Keratinocyte (primary cell): ENCODE data around the gene RHOT1. TPM values are rescaled to one million over a fixed set of nuclear protein-coding genes. Genes with fewer than 3 reads are reported as not detected.

Experiments used
- DNase-seq: peaks from one replicate; pipeline ENCODE4 v3.0.0-alpha.2; 2011; ENCODE audit warnings: low read depth, missing footprints, low spot score
- FAIRE-seq: peaks from 2 replicates; lab custom pipeline; 2011; peaks lifted over from hg19 to GRCh38; lab: Jason Lieb, UNC
- H2AFZ ChIP-seq: 2 replicates; pipeline ENCODE4 v1.6.0; 2012; ENCODE audit warnings: low read length, control low read depth, inconsistent platforms; ENCODE audit not compliant: control insufficient read depth
- H3K27ac ChIP-seq: 2 replicates; pipeline ENCODE4 v1.5.1; 2011; ENCODE audit warnings: low read length; ENCODE audit not compliant: control insufficient read depth, insufficient read depth
- H3K27me3 ChIP-seq: 3 replicates; pipeline ENCODE4 v1.6.0; 2011; ENCODE audit warnings: low read length; ENCODE audit not compliant: control insufficient read depth, insufficient read depth; ENCODE audit errors: extremely low read depth
- H3K36me3 ChIP-seq, 2 experiments: 2 replicates in 1 of 2; 3 replicates in 1 of 2; pipeline ENCODE4 v1.5.1; 2011; ENCODE audit warnings: low read length in 2 of 2, mild to moderate bottlenecking in 1 of 2; ENCODE audit not compliant: control insufficient read depth in 2 of 2, insufficient read depth in 2 of 2; ENCODE audit errors: extremely low read depth in 1 of 2
- H3K4me1 ChIP-seq: 3 replicates; pipeline ENCODE4 v1.5.1; 2011; ENCODE audit warnings: low read length; ENCODE audit not compliant: control insufficient read depth, insufficient read depth; ENCODE audit errors: extremely low read depth
- H3K4me2 ChIP-seq: 3 replicates; pipeline ENCODE4 v1.6.0; 2011; ENCODE audit warnings: low read depth, low read length; ENCODE audit not compliant: control insufficient read depth, insufficient read depth; ENCODE audit errors: extremely low read depth
- H3K4me3 ChIP-seq, 3 experiments: fragments of 200-600 bp in 1 of 3; sonication (generic) in 1 of 3; 2 replicates in 2 of 3; 3 replicates in 1 of 3; pipeline ENCODE4 v1.5.1; 2011 to 2016; ENCODE audit warnings: low read length in 3 of 3, mild to moderate bottlenecking in 3 of 3, control low read depth in 2 of 3, inconsistent platforms in 1 of 3, low read depth in 1 of 3, mixed read lengths in 1 of 3, mixed run types in 1 of 3, moderate library complexity in 1 of 3; ENCODE audit not compliant: control insufficient read depth in 2 of 3, insufficient read depth in 2 of 3; ENCODE audit errors: extremely low read depth in 1 of 3
- H3K79me2 ChIP-seq: 2 replicates; pipeline ENCODE4 v1.6.0; 2012; ENCODE audit warnings: low read length; ENCODE audit not compliant: control insufficient read depth, insufficient read depth
- H3K9ac ChIP-seq: 3 replicates; pipeline ENCODE4 v1.6.0; 2011; ENCODE audit warnings: low read length; ENCODE audit not compliant: control insufficient read depth, insufficient read depth; ENCODE audit errors: extremely low read depth
- H3K9me1 ChIP-seq: 3 replicates; pipeline ENCODE4 v1.6.0; 2011; ENCODE audit warnings: low read length; ENCODE audit not compliant: control insufficient read depth, insufficient read depth; ENCODE audit errors: extremely low read depth
- H3K9me3 ChIP-seq: 2 replicates; pipeline ENCODE4 v1.5.1; 2012; ENCODE audit warnings: low read depth, low read length; ENCODE audit not compliant: control insufficient read depth
- H4K20me1 ChIP-seq: 3 replicates; pipeline ENCODE4 v1.6.0; 2011; ENCODE audit warnings: low read length; ENCODE audit not compliant: control insufficient read depth, insufficient read depth; ENCODE audit errors: extremely low read depth
- EZH2 ChIP-seq: IDR thresholded peaks from one replicate; pipeline ENCODE4 v1.6.1; 2012; ENCODE audit warnings: inconsistent platforms, mild to moderate bottlenecking, low read length, moderate library complexity
- dilution Hi-C: fragments of 300-500 bp; cut with MboI; formaldehyde crosslinking; loops from one replicate; pipeline ENCODE4 v1.7.0; 2020; ENCODE audit warnings: low sequenced_read_pairs; ENCODE audit not compliant: extremely low pct_ligation_motif_present
- polyA plus RNA-seq, 5 experiments: library from polyadenylated mRNA; depleted of rRNA in 3 of 5; stranded (reverse) in 3 of 5; stranded (forward) in 1 of 5; unstranded in 1 of 5; fragments of >200 nt; gene quantifications; 1 replicate in 1 of 5; 2 replicates in 3 of 5; 3 replicates in 1 of 5; pipeline versions ENCODE4 v1.2.1 to v1.2.3, GENCODE V29; 2011 to 2012; ENCODE audit warnings: missing spikeins in 2 of 5, low read depth in 1 of 5, low replicate concordance in 1 of 5
- TF ChIP-seq, protein P1 (sequence below), 3 experiments: IDR thresholded peaks in 1 of 3; conservative IDR thresholded peaks in 1 of 3; optimal IDR thresholded peaks in 1 of 3; 2 replicates in 2 of 3; 3 replicates in 1 of 3; pipeline versions ENCODE3 to v1.5.1; 2011; ENCODE audit warnings: low read length in 3 of 3, mild to moderate bottlenecking in 3 of 3, moderate library complexity in 2 of 3, control low read depth in 1 of 3, inconsistent platforms in 1 of 3; ENCODE audit not compliant: insufficient read depth in 2 of 3; ENCODE audit errors: extremely low read depth in 1 of 3

Gene RHOT1
- polyA plus RNA-seq, 1 donor (not counting 4 experiments of a cell fraction or from before 2014, with no cell fraction given), result 50.4 TPM

- H3K9me1 ChIP-seq, result no peaks in the 10 kb centered on the region
- no peak for FAIRE-seq
- TF ChIP-seq, protein P1, sequence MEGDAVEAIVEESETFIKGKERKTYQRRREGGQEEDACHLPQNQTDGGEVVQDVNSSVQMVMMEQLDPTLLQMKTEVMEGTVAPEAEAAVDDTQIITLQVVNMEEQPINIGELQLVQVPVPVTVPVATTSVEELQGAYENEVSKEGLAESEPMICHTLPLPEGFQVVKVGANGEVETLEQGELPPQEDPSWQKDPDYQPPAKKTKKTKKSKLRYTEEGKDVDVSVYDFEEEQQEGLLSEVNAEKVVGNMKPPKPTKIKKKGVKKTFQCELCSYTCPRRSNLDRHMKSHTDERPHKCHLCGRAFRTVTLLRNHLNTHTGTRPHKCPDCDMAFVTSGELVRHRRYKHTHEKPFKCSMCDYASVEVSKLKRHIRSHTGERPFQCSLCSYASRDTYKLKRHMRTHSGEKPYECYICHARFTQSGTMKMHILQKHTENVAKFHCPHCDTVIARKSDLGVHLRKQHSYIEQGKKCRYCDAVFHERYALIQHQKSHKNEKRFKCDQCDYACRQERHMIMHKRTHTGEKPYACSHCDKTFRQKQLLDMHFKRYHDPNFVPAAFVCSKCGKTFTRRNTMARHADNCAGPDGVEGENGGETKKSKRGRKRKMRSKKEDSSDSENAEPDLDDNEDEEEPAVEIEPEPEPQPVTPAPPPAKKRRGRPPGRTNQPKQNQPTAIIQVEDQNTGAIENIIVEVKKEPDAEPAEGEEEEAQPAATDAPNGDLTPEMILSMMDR (optimal IDR thresholded peaks at IDR 0.05 in 1 of 3, IDR thresholded peaks at IDR 0.05 in 1 of 3, conservative IDR thresholded peaks at IDR 0.05 in 1 of 3; ENCODE audit: extremely low read depth in 1 of 3, insufficient read depth in 2 of 3, low read length in 3 of 3), result no peak
- TF ChIP-seq EZH2, result no peak
- no peak overlapping the region for H3K27ac ChIP-seq
- H3K36me3 ChIP-seq, result peaks cover 0 to 9% of the 10 kb centered on the region in 2 experiments
- H3K79me2 ChIP-seq, result peaks cover 7% of the 10 kb centered on the region
- no peak overlapping the region for H2AFZ ChIP-seq
- dilution Hi-C loops, result no loop called here
- H4K20me1 ChIP-seq, result no peaks in the 10 kb centered on the region
- H3K4me1 ChIP-seq, result no peaks in the 10 kb centered on the region
- no peak for DNase-seq
- H3K27me3 ChIP-seq, result no peaks in the 10 kb centered on the region
- no peak overlapping the region for H3K9ac ChIP-seq
- no peak overlapping the region for H3K4me2 ChIP-seq
- no peak overlapping the region for H3K4me3 ChIP-seq
- H3K9me3 ChIP-seq, result no peaks in the 10 kb centered on the region
Measured at GRCh38 chr17:32155896-32156295, 13.6 kb downstream of the RHOT1 start.

DNA sequence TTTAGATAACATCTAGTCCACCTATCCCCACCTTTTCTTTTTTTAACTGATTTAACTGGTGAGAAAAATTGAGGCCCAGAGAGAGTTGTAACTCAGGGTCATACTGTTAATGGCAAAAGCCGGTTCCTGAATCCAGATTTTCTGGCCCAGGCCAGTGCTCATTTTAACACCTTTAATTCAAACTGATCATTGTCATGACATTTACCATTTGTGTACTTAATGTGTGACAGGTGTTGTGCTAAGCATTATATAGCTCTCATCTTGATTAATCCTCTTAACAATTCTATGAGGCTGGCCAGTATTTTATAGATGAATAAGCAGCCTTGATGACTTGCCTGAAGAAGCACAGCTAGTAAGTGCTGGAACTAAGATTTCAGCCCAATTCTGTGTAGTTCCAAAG is 14.4 kb downstream of the RHOT1 start:
- peaks cover 3% of the 10 kb centered on the region for H3K79me2 ChIP-seq
- dilution Hi-C loops, result no loop called here
- DNase-seq, result no peak
- no peaks in the 10 kb centered on the region for H3K9me3 ChIP-seq
- FAIRE-seq, result peak; percentile 44
- no peak overlapping the region for H3K4me2 ChIP-seq
- no peaks in the 10 kb centered on the region for H4K20me1 ChIP-seq
- H3K4me1 ChIP-seq, result no peaks in the 10 kb centered on the region
- no peak overlapping the region for H3K4me3 ChIP-seq
- H3K9me1 ChIP-seq, result no peaks in the 10 kb centered on the region
- no peaks in the 10 kb centered on the region for H3K27me3 ChIP-seq
- TF ChIP-seq, protein P1 (optimal IDR thresholded peaks at IDR 0.05 in 1 of 3, IDR thresholded peaks at IDR 0.05 in 1 of 3, conservative IDR thresholded peaks at IDR 0.05 in 1 of 3; ENCODE audit: extremely low read depth in 1 of 3, insufficient read depth in 2 of 3, low read length in 3 of 3), result no peak
- TF ChIP-seq EZH2, result no peak
- H3K36me3 ChIP-seq, result peaks cover 0 to 9% of the 10 kb centered on the region in 2 experiments
- no peak overlapping the region for H3K27ac ChIP-seq
- no peak overlapping the region for H2AFZ ChIP-seq
- no peak overlapping the region for H3K9ac ChIP-seq
